HG02870 (cell line): ENCODE data around the gene COP1.

Experiments
- ATAC-seq: cut with Tn5 transposase; IDR thresholded peaks from one replicate; pipeline ENCODE4 v1.9.1; 2021; ENCODE audit warnings: mild to moderate bottlenecking, moderate library complexity; ENCODE audit not compliant: unreplicated experiment

The COP1 gene

DNA sequence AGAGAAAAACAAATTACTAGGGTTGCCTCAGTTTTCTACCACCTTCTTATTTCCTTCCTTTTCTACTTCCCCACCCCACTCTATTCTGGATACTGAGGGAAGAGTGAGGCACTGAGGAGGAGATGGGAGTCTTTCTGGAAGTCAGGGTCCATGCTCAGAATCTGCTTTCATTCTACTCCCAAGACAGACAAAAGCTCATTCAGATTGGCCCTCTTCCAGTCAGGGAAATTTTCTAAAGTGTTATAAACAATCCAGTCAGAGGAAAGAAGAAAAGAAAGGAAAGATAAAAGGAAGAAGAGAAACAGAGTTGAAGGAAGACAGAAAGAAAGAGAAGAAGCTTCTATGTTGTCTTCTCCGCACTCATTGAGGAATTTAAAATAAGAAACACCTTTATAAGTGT is 228.6 kb downstream of the COP1 start:
- ATAC-seq, result no peak

DNA sequence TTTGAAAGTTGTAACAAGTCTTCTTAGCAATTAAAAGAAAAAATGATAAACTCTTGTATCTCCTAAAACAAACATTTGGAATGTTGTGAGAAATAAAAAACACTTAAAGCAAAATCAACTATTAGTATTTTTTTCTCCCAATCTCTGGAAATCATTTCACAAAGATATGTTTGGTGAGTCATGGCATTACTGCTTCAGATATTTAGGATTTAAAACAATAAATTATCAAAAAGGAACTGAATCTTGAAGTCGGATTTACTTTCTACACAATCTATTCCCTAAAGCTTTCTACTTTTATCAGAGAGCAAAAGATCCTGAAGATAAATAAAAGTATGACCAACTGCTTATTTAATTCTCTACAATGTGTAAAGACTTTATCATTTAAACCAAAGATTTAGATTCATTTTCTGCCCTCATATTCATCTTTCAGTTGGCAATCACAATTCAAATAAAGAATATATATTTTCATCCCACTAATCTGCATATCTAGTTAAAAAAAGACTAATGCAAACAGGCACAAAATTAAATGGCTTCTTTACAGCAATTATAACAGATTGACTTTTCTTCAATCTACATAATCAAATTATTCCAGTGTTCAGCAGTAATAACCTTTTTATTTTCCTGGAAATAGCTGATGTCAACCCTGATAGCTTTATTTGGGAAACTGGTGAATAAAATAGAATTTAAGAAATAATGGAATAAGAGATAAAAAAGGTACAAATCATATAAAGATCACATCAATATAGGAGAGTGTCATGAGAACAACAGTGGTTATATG is 230.0 kb downstream of the COP1 start:
- no peak for ATAC-seq

DNA sequence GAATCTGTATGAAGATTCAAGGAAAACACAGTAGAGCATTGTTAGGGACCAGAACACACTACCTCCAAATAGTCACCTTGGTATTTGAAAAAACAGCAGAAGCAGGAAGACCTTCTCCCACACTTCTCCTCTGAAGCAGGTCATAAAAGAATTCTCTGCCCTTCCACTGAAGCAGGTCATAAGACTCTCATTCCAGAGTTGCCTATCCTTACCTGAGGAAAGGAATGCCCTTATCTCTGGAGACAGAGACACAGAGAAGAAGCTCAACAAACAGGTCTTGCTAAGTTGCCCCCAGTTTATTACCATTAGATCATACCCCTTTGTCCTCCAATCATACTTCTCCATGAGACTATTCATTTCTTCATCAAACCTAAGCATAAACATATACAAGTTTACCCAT is 237.9 kb downstream of the COP1 start:
- ATAC-seq, result no peak

DNA sequence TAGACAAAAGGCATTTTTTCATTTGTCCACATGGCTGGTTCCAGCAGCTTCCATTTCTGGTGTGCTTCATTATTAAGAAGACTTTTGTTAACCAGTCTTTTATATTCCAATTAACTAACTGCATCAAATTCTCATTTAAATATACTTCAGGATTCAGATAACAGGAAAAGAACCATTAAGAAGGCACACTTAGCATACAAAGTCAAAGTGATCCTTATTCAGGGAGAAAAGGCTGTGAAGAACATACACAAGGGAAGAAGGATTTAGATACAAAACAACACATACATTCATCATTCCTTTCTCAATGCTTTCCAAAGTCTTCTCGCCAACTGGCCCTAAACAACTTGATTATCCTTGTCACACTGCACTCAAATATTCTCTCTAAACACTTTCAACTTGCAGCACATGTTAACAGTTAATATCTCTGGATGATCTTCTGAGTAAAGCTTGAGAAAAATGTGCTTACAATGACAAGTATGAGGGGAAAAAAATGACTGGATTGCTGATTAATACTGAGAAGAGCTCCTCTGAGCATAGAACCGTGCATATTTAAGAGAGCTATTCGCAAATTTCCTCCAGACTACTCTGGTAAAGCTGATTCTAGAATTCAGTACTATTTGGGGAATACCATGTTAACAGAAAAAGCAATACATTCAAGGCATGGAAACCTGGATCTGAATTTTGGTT is 238.5 kb downstream of the COP1 start:
- ATAC-seq, result peak; percentile 73

DNA sequence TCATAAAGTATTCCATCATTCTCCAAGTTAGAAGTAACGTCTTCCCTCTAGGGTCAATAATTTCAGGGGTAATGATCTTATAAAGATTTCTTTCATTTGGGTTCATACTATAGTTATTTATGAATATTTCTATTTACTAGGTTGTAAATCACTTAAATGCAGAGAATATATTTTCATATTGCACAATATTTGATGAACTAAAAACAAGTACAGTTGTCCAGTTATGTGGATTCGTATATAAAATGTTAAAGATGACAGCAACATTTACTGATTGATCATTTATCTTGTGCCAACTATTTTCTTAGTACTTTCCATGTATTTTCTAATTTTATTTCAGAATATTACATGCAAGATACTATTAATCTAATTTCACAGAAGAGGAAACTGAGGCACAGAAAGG is 243.3 kb downstream of the COP1 start:
- ATAC-seq, result no peak

DNA sequence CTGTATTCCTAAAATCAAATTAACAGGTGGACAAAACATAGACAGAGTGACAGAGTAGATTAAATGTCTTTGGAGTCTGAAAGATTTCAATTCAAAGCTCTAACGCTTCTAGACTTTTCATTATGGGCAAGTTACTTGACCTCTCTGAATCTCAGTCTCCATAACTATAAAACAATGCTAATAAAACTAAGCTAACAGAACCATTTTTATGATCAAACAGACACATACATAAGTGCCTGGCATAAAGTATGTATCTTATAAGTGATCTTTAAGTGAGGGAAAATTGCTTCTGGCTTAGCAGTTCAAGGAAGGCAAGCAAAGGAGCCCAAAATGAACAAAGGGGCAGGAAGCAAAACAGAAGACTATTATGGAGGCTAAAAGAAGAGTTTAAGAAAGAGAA is 246.9 kb downstream of the COP1 start:
- no peak for ATAC-seq

DNA sequence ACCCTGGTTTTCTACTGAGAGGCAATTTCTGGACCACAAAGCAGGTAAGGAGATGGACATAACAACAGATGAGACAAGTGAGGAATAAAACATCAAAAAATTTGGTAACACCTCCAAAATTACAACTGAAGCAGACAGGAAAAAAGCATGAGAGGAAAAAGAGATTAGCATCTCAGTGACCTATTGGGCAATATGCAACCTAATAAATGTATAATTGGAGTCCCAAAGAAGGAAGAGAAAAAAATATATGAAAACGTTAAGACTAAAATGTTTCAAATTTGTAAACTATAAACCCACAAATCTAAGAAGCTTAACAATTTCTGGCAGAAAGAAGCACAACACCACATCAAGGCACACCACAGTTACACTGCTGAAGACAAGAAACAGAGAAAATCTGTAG is 255.5 kb downstream of the COP1 start:
- no peak for ATAC-seq

DNA sequence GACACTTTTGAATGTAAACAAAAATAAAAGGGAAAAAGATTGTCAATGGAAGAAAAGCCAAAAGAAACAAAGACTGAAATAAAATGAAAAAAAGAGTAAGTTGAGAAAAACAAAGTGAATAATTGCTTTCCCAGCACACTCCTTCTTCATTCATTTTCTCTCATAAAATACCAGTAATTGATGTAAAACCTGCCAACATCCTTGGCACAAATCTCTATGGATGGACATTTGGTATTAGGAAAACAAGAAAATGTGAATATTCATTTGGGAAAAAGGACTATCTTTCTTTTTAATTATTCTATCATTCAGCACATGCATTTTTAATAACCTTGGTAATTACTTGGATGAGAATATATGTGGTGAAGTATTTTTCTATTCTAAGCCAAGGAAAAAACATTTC is 259.3 kb downstream of the COP1 start:
- no peak for ATAC-seq

DNA sequence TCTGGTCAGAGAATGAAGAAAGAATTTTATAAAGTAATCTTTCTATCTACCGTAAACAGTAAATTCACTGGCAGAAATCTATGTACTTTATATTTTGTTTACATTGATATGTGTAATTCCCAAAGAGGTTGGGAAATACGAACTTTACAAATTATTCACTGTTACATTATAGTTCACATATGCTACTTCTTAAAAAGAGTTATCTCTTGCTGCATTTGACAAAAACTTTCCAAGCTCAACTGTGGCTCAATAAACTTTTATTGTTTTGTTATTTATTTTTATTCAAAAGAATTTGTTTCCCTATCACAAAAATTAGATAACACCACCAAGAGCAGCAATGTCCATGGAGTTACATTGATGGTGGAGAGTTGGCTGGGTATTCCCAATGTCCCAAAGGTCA is 262.5 kb downstream of the COP1 start:
- no peak for ATAC-seq

DNA sequence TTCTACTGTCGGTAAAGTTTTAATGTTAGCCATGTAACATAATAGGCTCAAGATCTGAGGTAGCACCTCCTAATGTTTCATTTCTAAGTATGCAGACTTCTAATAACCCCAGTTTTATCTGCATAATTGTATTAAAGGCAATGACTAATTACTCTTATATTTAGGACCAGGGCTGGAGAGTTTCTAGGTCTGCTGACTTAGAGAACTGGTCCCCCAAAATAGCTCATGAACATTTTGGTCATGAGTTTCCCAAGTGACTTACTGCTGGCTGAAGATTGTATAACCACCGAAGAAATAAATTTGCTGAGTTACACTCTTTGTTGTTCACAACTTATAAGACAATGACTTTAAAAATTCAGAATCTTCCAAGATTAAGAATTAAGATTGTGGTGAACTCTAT is 265.9 kb downstream of the COP1 start:
- no peak for ATAC-seq

DNA sequence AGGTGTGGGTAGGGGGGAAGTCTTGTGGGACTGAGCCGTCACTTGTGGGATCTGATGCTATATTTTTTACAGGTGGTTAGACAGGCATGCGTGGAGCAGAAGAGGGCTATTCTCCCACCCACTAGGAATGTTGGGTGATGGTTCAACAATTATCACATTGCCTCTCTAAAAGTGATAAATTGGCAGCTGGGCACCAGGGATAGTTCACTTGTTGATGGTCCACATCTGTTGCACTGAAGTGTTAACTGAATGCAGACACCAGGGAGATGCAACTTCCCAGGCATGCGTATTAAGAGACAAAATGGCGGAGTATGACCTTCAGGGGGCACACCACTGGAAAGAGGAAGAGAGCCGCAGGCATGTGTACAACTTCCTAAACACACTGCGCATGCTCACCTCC is 270.4 kb downstream of the COP1 start:
- no peak for ATAC-seq

DNA sequence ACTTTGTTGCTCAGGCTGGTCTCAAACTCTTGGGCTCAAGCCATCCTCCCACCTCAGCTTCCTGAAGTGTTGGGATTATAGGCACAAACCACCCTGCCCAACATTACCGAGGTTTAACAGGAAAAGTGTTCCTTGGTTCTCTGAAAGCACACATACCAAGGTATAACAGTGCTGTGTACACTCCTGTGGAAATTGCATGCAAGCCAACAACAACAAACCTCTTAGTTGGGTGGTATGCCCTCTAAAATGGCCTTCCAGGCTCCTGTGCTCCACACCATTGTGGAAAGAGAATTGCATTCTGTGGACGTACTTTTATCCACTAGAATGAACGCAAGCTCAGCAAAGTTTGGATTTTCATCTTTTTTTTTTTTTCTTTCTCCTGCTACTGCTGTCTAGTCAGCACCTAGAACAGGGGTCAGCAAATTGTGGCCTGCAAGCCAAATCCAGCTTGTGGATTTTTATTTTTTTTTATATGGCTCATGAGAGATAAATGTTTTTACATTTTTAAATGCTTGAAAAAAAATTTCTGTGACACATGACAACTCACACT is 271.4 kb downstream of the COP1 start:
- no peak for ATAC-seq

DNA sequence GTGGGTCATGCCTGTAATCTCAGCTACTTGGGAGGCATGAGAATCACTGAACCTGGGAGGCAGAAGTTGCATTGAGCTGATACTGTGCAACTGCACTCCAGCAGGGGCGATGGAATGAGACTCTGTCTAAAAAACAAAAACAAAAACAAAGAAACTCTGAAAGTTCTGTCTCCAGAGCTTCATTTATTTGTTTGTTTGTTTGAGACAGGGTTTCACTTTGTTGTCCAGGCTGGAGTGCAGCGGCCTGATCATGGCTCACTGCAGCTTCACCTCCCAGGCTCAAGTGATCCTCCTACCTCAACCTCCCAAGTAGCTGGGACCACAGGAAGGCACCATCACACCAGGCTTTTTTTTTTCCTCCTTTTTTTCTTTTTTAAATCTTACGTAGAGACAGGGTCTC is 271.9 kb downstream of the COP1 start:
- no peak for ATAC-seq

DNA sequence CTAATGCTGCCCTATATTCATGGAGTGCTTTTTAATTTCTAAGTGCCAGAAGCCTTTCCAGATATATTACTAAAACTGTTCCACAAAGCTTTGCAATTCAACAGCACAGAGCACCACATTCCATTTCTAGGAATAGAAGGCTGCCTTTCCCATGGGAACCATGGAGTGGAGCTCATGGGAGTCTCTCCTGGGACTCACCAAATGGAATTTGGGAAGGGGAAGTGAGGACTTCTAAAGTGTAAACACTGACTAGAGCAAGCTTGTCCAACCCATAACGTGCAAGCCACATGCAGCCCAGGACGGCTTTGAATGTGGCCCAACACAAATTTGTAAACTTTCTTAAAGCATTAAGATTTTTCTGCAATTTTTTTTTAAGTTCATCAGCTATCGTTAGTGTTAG is 273.3 kb downstream of the COP1 start:
- ATAC-seq, result no peak

DNA sequence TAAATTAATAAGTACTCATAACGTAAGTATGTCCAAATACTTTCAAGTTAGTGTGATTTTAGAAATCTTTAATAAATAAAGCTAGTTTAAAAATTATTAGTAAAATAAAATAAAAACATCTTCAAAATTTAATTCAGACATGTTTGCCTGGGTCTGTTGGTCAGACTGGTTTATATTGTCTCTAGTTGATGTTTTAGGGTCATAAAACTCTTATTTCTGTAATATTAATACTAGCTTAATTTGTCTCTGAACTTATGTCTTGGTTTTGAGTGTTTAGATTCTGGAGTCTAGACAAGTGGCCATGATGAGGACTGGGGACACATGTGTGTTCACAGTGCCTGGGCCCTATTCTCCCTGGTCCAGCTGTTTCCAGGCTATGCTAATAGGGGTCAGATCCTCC is 279.1 kb downstream of the COP1 start:
- ATAC-seq, result no peak

DNA sequence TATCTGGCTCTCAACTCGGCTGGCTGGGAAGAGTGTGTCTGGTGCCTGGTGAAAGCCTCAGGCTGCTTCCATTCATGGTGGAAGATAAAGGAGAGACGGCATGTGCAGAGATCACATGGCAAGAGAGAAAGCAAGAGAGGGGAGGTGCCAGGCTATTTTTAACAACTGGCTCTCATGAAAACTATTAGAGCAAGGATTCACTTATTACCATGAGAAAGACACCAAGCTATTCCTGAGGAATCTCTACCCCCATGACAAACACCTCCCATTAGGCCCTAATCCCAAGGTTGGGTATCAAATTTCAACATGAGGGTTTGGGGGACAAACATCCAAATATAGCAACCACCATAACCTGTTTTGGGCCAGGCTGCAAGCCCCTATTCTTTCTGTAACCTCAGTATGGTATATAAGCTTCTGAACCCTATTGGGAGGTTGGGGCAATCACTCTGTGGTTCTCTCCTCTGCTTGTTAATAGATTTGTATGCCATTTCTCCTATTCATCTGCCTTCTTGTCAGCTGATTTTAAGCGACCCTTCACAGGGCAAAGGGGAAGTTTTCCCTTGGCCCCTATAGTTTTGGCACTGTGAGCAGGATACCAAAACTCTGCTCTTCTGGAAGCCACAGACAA is 284.7 kb downstream of the COP1 start:
- no peak for ATAC-seq

DNA sequence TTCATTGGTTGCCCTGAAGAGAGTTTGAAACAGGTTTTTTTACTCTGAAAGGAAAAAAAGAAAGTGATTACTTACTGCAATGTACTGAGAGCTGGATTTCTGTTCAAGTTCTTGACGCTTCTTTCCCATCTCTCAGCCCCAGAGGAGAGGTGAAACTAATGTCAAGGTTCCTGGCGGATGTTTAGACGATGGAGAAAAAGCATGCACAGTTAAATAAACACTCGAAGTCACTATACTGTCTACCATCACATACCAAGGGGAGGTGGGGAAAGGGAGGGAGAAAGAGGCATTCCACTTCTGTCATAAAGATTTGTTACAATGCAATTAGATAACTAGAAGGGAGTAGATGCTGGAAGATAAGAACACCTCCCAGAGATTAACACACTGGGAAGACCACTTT is 286.7 kb downstream of the COP1 start:
- ATAC-seq, result no peak

DNA sequence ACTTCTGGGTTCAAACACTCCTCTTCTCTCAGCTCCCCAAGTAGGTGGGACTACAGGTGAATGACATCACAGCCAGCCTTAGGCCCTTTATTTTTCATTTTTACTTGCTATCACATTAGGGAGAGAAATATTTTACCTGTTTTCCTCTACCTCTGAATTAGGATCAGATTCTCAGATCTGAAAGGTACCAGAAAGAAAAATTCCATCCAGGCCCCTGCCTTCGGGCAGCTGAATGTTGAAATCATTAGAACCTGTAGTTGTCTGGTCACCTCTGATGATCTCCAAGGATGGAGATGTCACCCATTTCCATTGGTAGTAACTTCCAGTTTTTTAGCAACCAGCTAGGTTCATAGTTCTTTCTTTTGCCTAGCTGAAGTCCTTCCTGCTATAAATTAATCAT is 288.1 kb downstream of the COP1 start:
- ATAC-seq, result no peak

DNA sequence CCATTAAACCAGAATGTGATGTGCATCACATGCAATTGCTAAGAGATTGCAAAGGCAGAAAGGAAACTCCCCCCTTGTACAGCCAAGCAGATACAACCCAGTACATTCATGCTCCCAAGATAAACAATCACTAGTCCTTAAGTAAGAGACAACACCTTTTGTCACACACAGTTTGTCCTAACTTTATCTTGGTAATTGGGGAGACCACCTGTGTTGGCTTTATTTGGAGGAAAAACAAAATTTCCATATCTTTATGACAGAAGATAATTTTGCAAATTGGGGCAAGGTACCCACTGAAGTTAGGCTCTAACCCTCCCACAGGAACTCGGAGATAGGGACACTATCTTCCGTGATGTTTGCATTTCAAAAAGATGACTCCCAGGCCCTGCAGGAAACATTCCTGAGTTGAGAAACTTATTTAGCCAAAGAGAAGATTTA is 288.7 kb downstream of the COP1 start:
- ATAC-seq, result no peak

DNA sequence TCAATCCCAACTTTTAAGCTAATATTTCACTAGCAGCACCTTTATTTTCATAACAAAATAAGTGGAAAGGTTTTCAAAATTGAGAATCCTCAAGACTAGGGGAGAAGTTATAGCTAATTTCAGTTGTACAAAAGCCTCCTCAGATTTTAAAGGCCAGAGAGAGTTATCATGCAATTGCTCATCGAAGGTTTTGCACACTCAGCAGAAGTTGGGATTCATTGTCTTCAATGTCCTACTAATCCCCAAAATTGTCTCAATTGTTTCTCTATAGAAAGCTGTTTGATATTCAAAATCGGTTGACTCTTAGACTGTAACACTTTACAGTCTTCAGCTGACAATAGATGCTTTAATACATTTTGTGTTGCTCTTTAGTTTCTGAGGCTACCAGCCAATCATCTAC is 293.0 kb downstream of the COP1 start:
- no peak for ATAC-seq

DNA sequence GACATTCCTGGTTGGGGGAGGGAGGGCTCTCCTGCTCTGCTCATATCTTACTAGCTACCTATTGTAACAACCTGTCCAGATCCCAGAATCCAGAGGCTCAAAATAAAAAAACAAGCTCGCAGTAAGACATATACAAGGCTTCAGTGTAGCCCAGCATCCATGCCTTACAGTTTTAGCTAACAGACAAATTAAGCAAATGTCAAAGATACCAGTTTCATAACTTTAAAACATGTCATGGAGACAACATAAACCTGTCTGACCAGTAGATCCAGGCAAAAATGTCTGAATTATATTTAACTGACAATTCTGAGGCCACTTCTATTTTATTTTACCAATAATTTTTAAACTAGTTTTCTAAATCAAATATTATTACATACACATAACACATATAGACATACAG is 295.9 kb downstream of the COP1 start:
- ATAC-seq, result no peak

DNA sequence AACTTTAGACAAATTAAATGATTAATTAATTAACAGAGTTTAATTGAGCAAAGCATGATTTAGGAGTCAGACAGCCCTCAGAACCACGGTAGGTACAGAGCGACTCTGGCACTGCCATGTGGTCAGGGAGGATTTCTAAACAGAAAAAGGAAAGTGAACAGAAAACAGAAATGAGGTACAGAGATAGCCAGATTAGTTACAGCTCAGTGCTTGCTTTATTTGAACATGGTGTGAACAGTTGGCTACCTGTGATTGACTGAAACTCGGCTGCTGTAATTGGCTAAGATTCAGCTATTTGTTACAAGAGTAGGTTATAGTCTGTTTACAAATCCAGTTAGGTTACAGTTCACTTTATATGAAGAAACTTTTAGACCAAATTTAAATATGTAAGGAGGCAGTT is 300.7 kb downstream of the COP1 start:
- no peak for ATAC-seq
